Measurements from ENCODE around the gene OAS1.

Gene OAS1

DNA sequence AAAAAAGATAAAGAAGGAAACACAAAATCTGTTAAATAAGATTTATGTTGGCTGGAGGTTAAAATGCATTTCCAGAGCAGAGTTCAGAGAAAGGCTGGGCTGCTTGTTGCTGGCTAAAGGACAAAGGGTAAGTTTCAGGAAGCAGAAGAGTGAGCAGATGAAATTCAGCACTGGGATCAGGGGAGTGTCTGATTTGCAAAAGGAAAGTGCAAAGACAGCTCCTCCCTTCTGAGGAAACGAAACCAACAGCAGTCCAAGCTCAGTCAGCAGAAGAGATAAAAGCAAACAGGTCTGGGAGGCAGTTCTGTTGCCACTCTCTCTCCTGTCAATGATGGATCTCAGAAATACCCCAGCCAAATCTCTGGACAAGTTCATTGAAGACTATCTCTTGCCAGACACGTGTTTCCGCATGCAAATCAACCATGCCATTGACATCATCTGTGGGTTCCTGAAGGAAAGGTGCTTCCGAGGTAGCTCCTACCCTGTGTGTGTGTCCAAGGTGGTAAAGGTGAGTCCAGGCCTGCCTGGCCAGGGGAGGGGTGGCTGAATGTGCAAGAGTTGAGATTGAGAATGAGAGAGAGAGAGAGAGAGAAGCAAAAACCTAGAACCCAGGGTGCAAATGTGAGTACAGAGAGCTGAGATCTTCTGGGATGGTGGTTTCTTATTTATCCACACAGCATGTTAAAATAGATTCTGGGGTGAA, at the start of gene OAS1:
TSS of gene OAS1 (plus strand) at position 251 of the 703 bp plus-strand sequence. CDS start at position 329, 78 bp downstream.
- peak; percentile 56 for DNase-seq (ENCODE audit: low spot score)

DNA sequence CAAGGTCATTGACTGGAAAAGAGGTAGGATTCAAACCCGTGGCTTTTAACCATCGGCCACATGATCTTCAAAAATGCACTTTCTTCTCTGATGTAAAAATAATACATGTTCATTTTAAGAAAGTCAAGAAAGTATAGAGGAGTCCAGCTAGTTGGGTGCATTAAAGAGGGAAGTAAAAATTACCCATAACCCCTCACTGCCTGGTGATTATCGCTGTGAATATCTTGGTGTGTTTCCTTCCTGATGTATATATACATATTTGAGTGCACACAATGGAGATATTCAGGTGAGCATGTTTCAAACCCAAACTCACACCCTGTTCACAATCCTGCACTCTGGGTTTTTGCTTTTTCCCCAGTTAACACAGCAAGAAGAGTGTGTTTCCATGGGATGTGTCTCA, 47.5 kb upstream of the OAS1 start:
- no peak for DNase-seq (ENCODE audit: low spot score)

DNA sequence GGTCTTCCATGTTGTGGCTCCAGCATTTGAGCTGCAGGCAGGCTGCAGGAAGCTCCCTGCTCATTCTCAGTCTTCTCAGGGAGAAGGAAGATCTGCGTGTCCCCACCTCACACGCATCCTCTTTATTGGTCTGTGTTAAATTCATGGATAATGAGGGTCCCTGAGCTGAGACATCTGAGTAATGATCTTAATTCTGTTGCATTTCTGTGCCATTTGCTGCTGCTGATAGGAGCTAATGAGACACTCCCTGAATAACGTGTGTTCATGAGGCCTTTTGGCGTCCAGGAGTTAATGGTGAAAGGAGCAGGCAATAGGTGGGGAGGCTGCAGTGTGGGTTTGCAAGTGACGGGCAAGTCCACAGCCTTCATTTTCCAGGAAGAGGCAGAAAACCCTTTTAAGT, 46.6 kb upstream of the OAS1 start:
- no peak for DNase-seq (ENCODE audit: low spot score)

DNA sequence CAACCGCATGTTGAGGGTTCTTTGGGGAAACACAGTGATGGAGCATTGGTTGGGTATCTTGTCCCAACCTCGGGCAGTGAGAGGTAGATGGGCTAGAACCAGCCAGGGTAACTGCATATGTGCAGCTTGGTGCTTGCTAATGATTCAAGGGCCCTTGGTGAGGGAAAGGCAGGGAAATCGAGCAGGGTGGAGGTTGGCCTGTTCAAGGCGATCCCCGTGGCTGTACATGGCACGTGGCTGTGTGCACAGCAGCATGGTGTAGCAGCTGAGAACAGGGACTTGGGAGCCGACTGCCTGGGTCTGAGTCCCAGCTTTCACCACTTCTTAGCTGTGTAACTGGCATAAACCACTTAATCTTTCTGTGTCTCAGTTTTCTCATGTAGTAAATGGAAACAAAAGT, 45.5 kb upstream of the OAS1 start:
- DNase-seq (ENCODE audit: low spot score): no peak

DNA sequence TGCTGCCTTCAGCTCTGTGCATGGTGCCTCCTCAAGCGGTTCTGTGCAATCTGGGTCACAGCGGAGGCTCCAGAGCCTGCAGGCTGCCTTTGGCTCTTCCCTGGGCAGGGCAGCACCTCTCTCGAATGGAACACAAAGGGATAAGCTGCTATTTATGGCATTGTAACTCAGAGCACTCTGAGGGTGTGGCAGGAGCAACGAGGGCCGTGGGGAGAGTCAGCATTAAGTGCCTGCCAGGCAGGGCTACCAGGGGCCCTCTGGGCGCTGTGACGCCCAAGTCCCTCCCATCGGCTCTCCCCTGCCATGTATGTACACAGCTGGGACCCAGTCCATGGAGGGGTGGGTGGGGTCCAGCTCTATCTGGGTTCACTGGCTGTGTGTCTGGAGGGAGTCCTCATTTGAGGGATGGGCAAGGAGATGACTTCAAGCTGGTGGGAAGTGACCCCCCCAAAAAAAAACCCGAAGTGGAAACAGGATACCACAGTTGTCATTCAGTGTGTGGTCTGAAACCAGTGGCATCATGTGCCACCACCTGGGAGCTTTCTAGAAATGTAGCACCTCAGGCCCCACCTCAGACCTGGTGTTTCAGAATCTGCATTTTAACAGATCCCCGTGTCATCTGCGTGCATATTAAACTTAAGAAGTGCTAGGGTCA, 44.0 kb upstream of the OAS1 start:
- DNase-seq (ENCODE audit: low spot score): no peak

DNA sequence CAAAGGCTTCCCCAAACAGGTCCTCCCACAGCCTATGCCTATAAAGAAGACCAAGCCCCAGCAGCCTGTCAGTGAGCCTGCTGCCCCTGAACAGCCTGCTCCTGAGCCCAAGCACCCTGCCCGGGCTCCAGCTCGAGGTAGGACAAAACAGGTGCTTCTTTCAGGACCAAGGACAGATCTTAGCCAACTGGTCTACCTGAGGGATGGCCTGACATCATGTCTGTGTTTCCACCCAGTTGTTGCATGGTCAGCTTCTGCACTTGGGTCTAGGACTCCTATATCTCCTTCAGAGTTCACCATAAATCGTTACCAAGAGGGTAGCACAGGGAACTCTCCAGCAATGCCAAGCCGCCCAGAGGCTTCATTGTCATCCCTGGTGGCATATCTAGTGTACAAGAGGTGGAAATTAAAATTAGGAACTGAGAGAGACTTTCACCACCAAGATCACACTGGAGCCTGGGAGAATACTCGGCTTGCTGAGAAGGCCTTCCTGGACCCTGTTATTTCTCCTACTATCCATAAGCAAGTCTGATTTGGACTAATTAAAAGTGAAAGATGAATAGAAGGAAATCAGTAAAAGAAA, 38.2 kb upstream of the OAS1 start:
- peak; percentile 39 for DNase-seq (ENCODE audit: low spot score)

DNA sequence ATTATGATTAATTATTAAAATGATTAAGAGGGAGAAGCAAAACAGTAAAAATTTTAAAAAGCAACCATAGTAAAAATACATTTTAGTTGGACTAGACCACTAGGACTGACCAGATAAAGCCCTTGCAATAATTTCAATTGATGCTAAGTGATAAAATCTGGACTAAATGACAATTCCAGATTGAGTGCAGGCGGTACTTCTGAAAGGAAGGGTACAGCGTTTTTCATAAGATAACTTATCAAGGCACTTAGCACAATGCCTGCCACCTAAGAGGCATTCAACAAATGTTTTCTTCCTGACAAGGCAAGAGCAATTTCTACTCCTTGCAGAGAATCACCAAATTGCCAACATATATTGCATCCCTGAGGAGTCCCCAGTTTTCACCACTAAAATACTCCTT, 37.7 kb upstream of the OAS1 start:
- no peak for DNase-seq (ENCODE audit: low spot score)

- DNase-seq (ENCODE audit: low spot score): no peak
These were observed 37.0 kb upstream of the OAS1 start for GRCh38 chr12:112869778-112870177.

- no peak for DNase-seq (ENCODE audit: low spot score)
These were observed 36.3 kb upstream of the OAS1 start for GRCh38 chr12:112870267-112870980.

- no peak for DNase-seq (ENCODE audit: low spot score)
These were observed 31.2 kb upstream of the OAS1 start for GRCh38 chr12:112875608-112876007.

DNA sequence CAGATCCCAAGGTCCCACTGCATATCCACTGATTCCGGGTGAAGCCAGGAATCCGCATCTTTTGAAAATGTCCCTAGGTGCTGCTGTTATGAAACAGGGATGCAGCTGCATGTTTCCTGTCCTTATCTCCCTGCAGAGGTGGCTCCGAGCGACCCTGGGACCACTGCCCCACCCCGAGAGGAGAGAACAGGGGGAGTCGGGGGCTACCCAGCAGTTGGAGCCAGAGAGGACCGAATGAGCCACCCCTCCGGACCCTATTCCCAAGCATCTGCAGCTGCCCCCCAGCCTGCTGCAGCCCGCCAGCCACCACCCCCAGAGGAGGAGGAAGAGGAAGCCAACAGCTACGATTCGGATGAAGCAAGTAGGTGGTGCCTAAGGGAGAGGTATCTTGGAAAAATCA, 30.3 kb upstream of the OAS1 start:
- DNase-seq (ENCODE audit: low spot score): no peak

GRCh38 chr12:112877006-112877405, 29.8 kb upstream of the OAS1 start:
- no peak for DNase-seq (ENCODE audit: low spot score)

- no peak for DNase-seq (ENCODE audit: low spot score)
These were observed 28.3 kb upstream of the OAS1 start for GRCh38 chr12:112878488-112878887.

GRCh38 chr12:112879191-112879705, 27.5 kb upstream of the OAS1 start:
- DNase-seq (ENCODE audit: low spot score): no peak

GRCh38 chr12:112881602-112882001, 25.2 kb upstream of the OAS1 start:
- DNase-seq (ENCODE audit: low spot score): no peak

GRCh38 chr12:112885236-112885635, 21.5 kb upstream of the OAS1 start:
- no peak for DNase-seq (ENCODE audit: low spot score)

DNA sequence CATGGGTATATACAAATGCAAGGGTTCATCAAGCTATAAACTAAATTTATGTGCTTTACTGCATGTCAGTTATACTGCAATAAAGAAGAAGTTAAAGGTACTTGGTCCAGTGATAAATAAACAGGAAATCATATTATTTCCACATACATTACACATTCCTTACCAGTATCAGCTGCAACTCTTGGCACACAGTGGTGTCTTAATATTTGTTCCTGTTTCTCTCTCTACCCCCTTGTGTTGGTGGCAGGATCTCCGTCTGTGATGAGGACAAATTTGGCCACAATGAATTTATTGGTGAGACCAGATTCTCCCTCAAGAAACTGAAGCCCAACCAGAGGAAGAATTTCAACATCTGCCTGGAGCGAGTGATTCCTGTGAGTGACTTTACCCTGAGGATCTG, 19.2 kb upstream of the OAS1 start:
- no peak for DNase-seq (ENCODE audit: low spot score)

DNA sequence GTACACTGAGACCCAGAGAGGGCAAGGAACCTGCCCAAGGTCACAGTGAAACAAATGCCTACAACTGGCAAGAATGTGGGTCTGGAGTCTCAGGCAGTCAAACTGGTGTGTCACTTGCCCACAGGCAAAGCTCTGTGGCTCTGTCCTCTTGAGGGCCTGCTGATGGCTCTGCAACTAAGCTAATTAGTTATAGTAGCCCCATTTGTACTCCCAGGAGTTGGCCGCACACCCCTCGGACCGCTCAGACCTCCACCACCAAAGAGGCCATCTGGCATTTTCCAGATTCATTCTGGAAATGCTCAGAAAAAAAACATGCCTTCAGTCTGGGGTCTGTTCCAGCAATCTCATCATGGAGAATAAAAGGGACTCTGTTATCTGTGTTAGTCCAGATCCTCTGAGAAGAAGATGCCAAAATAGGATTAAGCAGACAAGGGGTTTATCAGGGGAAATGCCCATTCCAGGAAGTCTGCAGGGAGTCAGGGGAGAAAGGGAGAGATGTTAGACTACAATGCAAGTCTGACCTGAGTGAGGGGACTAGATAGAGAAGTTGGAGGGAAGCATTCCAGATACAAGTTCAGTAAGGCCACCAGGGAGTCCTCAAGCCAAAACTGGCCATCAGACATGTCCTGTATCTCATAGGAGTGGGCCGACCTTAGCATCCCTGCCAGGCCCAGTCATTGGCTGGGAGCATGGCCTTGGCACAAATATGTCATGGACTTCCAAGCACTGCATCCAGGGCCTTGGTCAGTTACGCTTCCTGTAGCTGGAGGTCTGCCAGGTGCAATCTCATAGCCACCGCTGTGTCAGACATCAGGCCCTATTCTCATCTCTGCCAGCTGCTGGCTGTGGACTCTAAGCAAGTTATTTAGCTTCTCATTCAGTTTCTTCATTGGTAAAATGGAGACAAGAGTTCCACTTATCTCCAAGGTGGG, 15.4 kb upstream of the OAS1 start:
- no peak for DNase-seq (ENCODE audit: low spot score)

DNA sequence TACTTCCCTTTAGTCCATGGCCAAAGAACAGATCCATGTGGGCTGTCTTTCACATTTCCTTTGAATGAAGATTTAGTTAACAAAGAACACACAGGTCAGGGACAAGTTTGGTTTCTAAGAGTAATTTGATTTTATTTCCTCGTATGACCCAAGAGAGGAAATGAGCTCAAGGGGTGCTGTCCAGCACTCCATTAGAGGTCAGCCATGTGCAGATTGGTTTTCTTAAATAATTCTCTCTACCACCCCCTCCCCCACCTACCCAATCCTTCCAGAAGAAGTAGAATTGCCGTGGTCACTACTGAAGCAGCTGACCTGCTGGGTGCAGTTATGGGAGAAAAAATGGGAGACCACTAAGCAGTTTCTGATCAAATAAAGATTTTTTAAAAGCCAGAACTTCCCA, 13.9 kb upstream of the OAS1 start:
- DNase-seq (ENCODE audit: low spot score): no peak

DNA sequence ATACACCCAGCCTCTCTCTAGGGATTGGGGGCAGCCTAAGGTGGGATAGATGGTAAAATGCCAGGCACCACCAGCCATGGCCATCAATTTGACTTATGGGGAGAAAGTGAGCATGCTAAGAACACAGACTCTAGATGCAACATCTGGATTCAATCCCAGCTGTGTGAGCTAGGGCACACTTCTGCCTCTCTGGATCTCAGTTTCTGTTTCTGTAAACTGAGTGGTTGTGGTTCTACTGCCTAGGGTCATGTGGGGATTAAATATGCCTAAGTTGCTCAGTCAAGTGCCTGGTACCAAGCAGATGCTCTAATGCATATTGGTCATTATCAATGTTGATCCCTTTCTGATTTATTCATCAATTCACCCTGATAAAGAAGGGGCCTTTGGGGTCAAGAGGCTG, 12.6 kb upstream of the OAS1 start:
- DNase-seq (ENCODE audit: low spot score): no peak

GRCh38 chr12:112898380-112898779, 8.4 kb upstream of the OAS1 start:
- no peak for DNase-seq (ENCODE audit: low spot score)

Measured in HuH-7 (cell line).